ENCODE measurements around the gene CAMK1. TPM values are rescaled to one million over a fixed set of nuclear protein-coding genes. Genes with fewer than 3 reads are reported as not detected.

CAMK1 gene
- 13.5 to 17.3 TPM (median 16.4 TPM) in 5 replicates for total RNA-seq (2022; extraction: Qiagen RNA extraction)

DNA sequence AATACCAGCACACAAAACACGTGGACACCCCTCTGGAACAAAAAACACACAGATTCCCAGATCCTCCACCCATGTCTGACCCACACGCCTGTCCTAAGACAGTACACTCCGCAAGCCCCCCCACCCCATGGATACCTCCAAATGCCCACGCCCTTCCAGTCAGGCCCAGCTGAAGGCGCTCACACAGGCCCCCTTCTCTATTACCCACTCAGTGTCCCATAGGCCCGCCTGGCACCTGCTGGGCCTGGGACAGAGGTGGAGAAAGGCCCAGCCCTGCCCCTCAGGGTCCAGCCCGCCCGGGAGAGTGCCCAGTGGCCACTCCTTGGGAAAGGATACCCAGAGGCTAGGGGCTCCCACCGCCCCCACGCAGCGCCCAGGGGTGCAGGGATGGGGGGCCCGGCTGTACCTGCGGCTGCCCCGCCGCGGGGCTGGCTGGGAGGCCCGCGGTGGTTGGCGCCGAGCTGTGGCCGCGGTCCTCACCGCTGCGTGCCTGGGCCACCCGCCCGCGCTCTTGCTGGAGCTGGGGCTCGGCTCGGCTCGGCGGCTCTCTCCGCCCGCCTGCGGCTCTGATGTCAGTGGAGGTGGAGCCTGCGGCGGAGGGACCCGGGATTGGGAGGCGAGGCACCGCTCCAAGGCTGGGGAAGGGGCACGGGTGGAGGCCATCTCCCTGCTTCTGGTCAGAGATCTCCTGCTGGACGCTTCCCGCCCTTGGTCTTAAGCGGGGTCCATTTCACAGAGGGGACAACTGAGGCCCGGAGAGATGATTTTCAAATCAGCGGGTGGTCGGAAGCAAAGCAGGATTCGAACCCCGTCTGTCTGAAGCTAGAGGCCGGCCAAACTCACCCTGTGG lies at the start of gene CAMK1:
Gene CAMK1 (minus strand): TSS at position 522 of the 850 bp plus-strand sequence. CDS start 2,198 bp downstream, outside the sequence.

DNA sequence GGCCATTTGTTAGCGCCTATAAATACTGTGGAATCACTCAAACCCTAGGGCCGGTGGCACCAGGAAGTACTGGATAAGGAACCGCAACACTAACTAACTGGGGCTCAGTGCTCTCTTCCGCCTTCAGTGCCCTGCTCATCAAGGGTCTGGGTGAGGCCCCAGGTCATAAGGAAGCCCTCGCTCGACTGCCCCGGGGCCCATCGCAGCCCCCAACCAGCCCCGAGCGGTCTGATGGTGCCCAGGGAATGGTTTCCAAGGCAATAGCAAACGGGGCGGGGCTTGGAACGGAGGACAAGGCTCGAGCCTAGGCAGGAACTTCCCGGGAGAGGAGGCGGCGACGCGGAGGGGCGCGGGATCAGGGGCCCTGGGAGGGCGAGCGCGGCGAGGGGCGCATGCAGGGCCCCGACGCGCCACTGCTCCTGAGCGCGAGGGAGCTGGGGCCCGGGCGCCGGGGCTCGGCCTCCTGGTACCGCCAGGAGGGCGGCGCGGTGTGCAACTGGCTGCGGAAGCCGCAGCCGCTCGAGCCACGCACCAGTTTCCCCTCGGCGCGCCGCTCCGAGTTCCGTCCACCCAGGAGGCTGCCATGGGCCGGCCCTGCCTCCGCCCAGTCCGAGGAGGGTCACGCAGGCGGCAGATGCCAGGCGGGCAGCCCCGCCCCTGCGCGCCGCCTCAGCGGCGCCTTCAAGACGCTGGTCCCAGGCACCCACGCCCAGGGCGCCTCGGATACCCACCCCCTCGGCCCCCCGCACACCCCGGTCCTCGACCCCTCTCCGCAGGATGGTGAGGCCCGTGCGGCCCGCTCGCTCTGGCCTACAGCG lies 40.1 kb upstream of the CAMK1 start, which contains the start of gene TTLL3:
Gene TTLL3 (plus strand): TSS at position 648 of the 818 bp plus-strand sequence. CDS start 400 bp downstream, outside the sequence.

DNA sequence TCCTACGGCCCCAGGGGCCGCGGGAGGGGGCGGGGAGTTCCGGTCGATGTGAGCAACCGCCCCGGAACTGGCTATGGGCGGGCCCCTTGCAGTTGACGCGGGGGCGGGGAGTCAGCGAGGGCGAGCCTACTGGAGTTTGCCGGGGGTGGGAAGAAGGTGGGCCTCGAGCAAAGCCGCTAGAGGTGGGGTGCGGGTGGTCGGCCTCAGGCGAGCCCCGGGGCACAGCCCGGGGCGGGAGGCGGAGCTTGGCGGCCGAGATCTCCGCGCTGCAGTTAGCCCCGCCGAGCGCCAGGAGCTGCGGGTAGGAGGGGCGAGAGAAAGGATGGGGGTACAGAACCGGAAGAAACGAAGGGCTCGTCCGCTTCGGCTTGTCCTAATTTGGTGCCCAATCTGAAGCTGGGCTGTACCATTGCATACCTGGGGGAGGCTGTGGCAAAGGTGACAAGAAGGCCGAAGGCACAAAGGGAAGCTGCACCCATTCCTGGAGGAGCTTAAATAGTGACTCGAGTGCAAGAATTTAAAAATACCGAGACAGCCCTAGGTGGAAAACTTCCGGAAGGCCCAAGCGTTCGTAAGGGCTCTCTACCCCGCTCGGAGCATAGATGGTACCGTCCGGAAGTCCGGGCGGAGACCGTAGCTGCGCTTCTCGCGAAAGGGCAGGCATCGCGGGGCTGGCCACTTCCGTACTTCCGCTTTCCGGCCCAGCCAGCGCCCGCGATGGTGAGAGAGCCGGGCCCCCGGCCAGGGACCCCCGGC lies 22.8 kb upstream of the CAMK1 start, which contains the start of the genes ARPC4 and TADA3:
Gene ARPC4 (plus strand): TSS at position 678 of the 756 bp plus-strand sequence. CDS start 40 bp downstream, at position 718.
Gene TADA3 (minus strand): TSS at position 69 of the 756 bp plus-strand sequence. CDS start 1,007 bp downstream, outside the sequence.

DNA sequence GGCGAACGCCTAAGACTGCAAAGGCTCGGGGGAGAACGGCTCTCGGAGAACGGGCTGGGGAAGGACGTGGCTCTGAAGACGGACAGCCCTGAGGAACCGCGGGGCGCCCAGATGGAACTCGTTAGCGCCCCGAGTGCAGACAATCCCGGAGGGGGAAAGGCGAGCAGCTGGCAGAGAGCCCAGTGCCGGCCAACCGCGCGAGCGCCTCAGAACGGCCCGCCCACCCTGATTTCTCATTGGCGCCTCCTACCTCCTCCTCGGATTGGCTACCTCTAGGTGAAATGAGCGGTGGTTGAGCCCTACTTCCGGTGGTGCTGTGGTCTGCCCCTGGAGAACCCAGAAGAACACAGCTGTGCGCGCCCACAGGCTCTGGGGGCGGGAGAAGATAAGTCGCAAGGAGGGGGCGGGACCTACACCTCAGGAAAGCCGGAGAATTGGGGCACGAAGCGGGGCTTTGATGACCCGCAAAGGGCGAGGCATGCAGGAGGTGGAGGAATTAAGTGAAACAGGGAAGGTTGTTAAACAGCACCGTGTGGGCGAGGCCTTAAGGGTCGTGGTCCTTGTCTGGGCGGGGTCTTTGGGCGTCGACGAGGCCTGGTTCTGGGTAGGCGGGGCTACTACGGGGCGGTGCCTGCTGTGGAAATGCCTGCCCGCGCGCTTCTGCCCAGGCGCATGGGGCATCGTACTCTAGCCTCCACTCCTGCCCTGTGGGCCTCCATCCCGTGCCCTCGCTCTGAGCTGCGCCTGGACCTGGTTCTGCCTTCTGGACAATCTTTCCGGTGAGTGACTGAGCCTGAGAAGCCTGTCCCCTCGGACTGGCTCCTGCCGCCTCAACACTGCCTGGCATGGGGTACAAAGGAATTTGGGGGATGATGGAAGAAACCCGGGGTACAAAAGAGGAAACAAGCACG lies 19.8 kb downstream of the CAMK1 start, which contains the start of gene OGG1:
Gene OGG1 (plus strand): TSS at position 308 of the 911 bp plus-strand sequence. CDS start 335 bp downstream, at position 643.

DNA sequence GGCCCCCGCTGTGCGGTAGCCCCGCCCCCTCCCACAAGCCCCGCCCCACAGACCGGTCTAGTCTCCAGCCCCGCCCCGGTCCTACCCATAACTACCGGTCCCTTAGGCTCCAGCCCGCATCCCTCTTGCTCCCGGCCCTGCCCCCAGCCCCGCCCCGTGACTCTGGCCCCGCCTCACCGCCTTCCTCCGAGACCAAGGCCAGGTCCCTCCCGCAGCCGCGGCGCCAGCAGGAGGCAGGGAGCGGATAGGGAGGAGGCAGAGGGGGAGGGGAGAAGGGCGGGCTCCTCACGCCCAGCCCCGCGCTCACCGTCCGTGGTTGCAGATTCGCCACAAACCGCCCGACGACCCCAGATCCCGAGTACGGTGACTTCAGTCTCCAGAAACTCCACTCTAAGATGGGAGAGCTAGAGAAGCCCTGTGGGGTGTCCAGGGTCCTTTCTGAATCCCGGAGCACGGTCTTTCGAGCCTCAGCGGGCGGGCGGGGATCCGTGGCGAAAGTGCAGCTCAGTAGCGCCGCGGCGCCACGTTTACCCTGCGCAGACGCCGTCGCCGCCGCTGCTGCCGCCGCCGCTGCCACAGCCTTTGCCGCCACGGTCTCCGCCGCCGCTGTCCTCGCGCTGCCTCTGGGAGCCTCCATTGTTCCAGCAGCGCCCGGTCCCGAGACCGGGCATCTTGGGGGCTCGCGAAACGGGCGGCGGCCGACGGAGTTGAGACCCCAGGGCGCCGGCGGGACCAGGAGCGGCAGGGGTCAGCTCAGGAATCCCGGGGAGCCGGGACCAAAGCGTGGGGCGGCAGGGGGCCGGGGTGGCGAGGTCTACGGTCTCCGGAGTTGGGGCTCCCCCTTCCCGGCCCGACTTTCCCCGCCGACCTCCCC lies 38.3 kb downstream of the CAMK1 start, which contains the start of gene BRPF1:
Gene BRPF1 (plus strand): TSS at position 530 of the 874 bp plus-strand sequence. CDS start 2,406 bp downstream, outside the sequence.

Other genes starting within 250 kb of the CAMK1 start
- 0.06 to 0.18 TPM (median 0.12 TPM) in 5 replicates for gene LHFPL4, start 216.1 kb downstream of the CAMK1 start, total RNA-seq (2022; extraction: Qiagen RNA extraction)
- 27.7 to 30.5 TPM (median 29.9 TPM) in 5 replicates for gene MTMR14, start 120.4 kb downstream of the CAMK1 start, total RNA-seq (2022; extraction: Qiagen RNA extraction)
- gene CPNE9, start 66.1 kb downstream of the CAMK1 start, total RNA-seq (2022; extraction: Qiagen RNA extraction) = 0.09 to 0.24 TPM (median 0.14 TPM) in 5 replicates
- 15.5 to 20.8 TPM (median 18.6 TPM) in 5 replicates for gene BRPF1, start 38.2 kb downstream of the CAMK1 start, total RNA-seq (2022; extraction: Qiagen RNA extraction)
- 15.7 to 20.8 TPM (median 18.4 TPM) in 5 replicates for gene OGG1, start 20.0 kb downstream of the CAMK1 start, total RNA-seq (2022; extraction: Qiagen RNA extraction)
- 51.7 to 59.4 TPM (median 58.8 TPM) in 5 replicates for gene TADA3, start 22.5 kb upstream of the CAMK1 start, total RNA-seq (2022; extraction: Qiagen RNA extraction)
- 141 to 238 TPM (median 145 TPM) in 5 replicates for gene ARPC4, start 23.1 kb upstream of the CAMK1 start, total RNA-seq (2022; extraction: Qiagen RNA extraction)
- 6.0 to 8.7 TPM (median 8.3 TPM) in 5 replicates for gene TTLL3, start 40.3 kb upstream of the CAMK1 start, total RNA-seq (2022; extraction: Qiagen RNA extraction)
- 38.9 to 54.0 TPM (median 49.6 TPM) in 5 replicates for gene RPUSD3, start 74.1 kb upstream of the CAMK1 start, total RNA-seq (2022; extraction: Qiagen RNA extraction)
- 7.1 to 13.3 TPM (median 10.2 TPM) in 5 replicates for gene CIDEC, start 110.3 kb upstream of the CAMK1 start, total RNA-seq (2022; extraction: Qiagen RNA extraction)
- gene JAGN1, start 120.7 kb upstream of the CAMK1 start, total RNA-seq (2022; extraction: Qiagen RNA extraction) = 58.8 to 79.6 TPM (median 72.0 TPM) in 5 replicates
- gene IL17RE, start 132.9 kb upstream of the CAMK1 start, total RNA-seq (2022; extraction: Qiagen RNA extraction) = 1.1 to 1.3 TPM (median 1.1 TPM) in 5 replicates
- 15.9 to 18.8 TPM (median 17.4 TPM) in 5 replicates for gene IL17RC, start 147.2 kb upstream of the CAMK1 start, total RNA-seq (2022; extraction: Qiagen RNA extraction)
- 8.8 to 12.9 TPM (median 12.2 TPM) in 5 replicates for gene CRELD1, start 163.9 kb upstream of the CAMK1 start, total RNA-seq (2022; extraction: Qiagen RNA extraction)
- gene PRRT3, start 182.5 kb upstream of the CAMK1 start, total RNA-seq (2022; extraction: Qiagen RNA extraction) = 0.87 to 2.0 TPM (median 1.7 TPM) in 5 replicates
- 118 to 137 TPM (median 119 TPM) in 5 replicates for gene EMC3, start 216.9 kb upstream of the CAMK1 start, total RNA-seq (2022; extraction: Qiagen RNA extraction)

Data from A549 treated with CORT108297 at 1 μM for 4 hours (cell line).